Stimulated activated CD4-positive, alpha-beta T cell treated with anti-CD3 and anti-CD28 coated beads, Interleukin-4, amount 100 ng/mL, for 1 hour (primary cell): ENCODE results near the gene NABP1.

ENCODE experiments used
- DNase-seq: peaks from one replicate; pipeline ENCODE4 v3.0.0-alpha.2; 2020

Gene NABP1

GRCh38 chr2:191713837-191714236 is 35.9 kb downstream of the NABP1 start:
- no peak for DNase-seq

- no peak for DNase-seq
Observed at GRCh38 chr2:191714925-191715324, 37.0 kb downstream of the NABP1 start.

- DNase-seq: no peak
Observed at GRCh38 chr2:191715471-191715870, 37.5 kb downstream of the NABP1 start.

GRCh38 chr2:191719261-191719660 is 41.3 kb downstream of the NABP1 start:
- DNase-seq: no peak

- DNase-seq: no peak
Observed at GRCh38 chr2:191719938-191720337, 42.0 kb downstream of the NABP1 start.

GRCh38 chr2:191721331-191721730 is 43.4 kb downstream of the NABP1 start:
- no peak for DNase-seq

GRCh38 chr2:191724015-191724414 is 46.1 kb downstream of the NABP1 start:
- DNase-seq: no peak

GRCh38 chr2:191728750-191729624 is 51.1 kb downstream of the NABP1 start:
- no peak for DNase-seq

- no peak for DNase-seq
Observed at GRCh38 chr2:191730263-191730662, 52.3 kb downstream of the NABP1 start.
